Measurements from ENCODE around the gene TEKT1.

DNA sequence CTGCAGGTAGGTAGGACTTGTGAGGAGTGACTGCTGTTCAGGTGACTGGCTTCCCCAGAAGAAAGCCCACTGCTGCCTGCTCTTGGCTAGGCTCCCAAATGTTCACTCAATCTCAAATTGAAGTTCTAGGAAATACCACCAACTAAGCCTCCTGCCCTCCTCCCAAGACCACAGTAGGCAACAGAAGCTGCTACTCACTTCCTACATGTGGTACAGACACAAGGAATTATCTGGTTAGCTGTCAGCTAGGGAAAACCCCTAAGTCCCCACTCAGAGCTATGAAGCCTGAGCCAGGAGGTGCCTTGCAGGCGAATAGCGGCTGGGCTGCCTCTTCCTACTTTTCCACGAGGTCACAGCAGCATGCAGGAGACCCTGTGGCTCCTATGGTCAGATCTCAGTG lies 50.6 kb downstream of the TEKT1 start:
- TF ChIP-seq, protein P1, sequence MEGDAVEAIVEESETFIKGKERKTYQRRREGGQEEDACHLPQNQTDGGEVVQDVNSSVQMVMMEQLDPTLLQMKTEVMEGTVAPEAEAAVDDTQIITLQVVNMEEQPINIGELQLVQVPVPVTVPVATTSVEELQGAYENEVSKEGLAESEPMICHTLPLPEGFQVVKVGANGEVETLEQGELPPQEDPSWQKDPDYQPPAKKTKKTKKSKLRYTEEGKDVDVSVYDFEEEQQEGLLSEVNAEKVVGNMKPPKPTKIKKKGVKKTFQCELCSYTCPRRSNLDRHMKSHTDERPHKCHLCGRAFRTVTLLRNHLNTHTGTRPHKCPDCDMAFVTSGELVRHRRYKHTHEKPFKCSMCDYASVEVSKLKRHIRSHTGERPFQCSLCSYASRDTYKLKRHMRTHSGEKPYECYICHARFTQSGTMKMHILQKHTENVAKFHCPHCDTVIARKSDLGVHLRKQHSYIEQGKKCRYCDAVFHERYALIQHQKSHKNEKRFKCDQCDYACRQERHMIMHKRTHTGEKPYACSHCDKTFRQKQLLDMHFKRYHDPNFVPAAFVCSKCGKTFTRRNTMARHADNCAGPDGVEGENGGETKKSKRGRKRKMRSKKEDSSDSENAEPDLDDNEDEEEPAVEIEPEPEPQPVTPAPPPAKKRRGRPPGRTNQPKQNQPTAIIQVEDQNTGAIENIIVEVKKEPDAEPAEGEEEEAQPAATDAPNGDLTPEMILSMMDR (IDR thresholded peaks at IDR 0.05 in 2 of 3, conservative IDR thresholded peaks at IDR 0.05 in 1 of 3; ENCODE audit: borderline replicate concordance in 1 of 3, insufficient read depth in 1 of 3, low read depth in 2 of 3, low read length in 2 of 3) = no peak
- TF ChIP-seq EZH2phosphoT487 (IDR thresholded peaks at IDR 0.05; ENCODE audit: borderline replicate concordance) (no peak), EZH2 (IDR thresholded peaks at IDR 0.05) (no peak), CBX3 (IDR thresholded peaks at IDR 0.05; ENCODE audit: low read depth) (no peak)
- TF ChIP-seq, protein P2, sequence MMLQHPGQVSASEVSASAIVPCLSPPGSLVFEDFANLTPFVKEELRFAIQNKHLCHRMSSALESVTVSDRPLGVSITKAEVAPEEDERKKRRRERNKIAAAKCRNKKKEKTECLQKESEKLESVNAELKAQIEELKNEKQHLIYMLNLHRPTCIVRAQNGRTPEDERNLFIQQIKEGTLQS (IDR thresholded peaks at IDR 0.05) = no peak
- TF ChIP-seq, protein P3, sequence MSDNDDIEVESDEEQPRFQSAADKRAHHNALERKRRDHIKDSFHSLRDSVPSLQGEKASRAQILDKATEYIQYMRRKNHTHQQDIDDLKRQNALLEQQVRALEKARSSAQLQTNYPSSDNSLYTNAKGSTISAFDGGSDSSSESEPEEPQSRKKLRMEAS (IDR thresholded peaks at IDR 0.05) = no peak
